ENCODE measurements around the gene HIC2. TPM values are rescaled to one million over a fixed set of nuclear protein-coding genes. Genes with fewer than 3 reads are reported as not detected.
"Not testable (repeated sequence)": the region's sequence is repeated elsewhere in the genome, so short reads cannot be mapped to it uniquely, and the experiment has no call there.

Gene HIC2
- total RNA-seq, 1 donor from 2014 or later = 4.4 TPM

DNA sequence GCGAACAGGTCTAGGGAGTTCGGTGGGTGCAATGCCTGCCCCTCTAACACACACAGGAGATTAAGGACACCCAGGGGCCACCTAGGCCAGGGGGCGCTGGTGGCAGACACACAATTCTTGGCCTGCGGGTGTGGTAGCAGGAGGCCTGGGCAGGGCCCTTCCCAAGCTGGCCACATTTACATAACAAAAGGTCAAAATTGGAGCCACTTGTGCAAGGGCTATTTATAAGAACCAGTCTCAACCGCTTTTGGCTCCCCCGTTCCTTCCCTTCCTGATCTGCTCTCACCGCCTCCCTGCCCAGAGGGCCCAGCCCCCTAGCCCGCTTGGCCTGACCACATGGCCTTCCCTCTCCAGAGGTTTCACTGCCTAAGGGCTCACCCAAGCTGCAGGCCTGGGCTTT lies 75.1 kb downstream of the HIC2 start:
- DNase-seq = not testable (repeated sequence)

GRCh38 chr22:21493789-21494782 lies 76.9 kb downstream of the HIC2 start:
- DNase-seq = not testable (repeated sequence)

GRCh38 chr22:21497984-21498383 lies 80.8 kb downstream of the HIC2 start:
- DNase-seq = not testable (repeated sequence)

DNA sequence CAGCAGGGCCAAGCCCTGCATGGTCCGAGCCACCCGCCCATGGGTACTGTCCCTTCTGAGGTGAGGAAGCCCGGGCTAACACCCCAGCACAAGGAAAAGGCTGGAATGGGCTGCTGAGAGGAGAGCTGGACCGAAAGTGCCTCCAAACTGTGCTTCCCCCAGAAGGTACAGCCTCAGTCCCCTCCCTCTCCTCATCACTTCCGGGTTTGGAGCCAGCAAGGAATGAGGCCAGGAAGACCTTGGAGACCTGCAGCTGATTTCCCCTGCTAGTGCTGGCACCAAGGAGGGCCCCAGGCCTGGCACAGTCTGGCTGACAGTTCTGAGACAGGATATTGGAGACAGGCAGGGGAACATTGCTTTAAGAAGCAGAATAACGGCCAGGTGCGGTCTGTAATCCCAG lies 81.3 kb downstream of the HIC2 start:
- not testable (repeated sequence) for DNase-seq

DNA sequence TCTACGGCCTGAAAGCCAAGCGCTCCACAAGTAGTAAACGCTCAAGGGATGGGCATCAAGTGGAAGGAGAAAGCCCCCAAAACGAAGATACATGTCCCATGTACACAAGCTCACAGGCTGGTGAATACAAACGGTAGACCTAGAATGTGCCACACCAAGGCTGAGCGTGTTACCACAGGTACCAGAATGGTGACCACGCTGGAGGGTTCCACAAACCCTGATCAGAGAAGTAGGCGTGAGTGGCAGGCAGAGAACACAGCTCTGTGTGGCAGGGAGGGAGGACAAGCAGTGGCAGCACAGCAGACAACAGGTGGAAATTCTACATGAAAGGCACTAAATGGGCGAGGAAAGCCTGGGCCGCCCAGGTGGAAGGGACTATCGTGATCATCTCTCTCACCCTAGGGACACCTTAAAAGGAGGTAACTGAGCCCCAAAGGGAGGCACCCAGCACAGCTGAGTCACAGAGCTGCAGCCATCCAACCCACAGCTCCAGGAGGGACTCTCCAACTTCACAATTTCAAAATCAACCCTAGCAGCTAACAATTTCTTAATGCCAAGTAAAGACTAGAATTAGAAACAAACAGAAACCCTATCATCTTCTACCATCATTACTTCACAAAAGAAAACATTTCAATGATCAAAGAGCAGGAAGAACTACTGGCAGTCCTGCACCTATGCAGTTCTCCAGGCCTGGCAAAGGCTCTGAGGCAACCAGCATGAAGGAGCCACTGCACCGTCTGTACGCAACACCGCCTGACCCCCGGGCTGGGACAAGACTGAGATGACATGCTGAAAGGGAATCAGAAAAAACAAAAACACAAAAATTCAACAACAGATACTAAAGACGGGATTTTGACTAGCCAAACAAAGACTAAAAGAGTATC lies 82.7 kb downstream of the HIC2 start:
- DNase-seq = not testable (repeated sequence)

Other genes starting within 250 kb of the HIC2 start
- gene RIMBP3B, start 33.6 kb upstream of the HIC2 start, total RNA-seq = 0.09 and 0.34 TPM in 2 replicates
- 0.60 and 0.68 TPM in 2 replicates for gene TMEM191C, start 50.0 kb downstream of the HIC2 start, total RNA-seq
- 0.09 and 0.17 TPM in 2 replicates for gene RIMBP3C, start 134.1 kb downstream of the HIC2 start, total RNA-seq
- gene UBE2L3, start 150.3 kb downstream of the HIC2 start, total RNA-seq = 33.5 and 50.3 TPM in 2 replicates
- 21.3 and 25.0 TPM in 2 replicates for gene YDJC, start 212.7 kb downstream of the HIC2 start, total RNA-seq
- 0.17 and 0.28 TPM in 2 replicates for gene CCDC116, start 215.4 kb downstream of the HIC2 start, total RNA-seq
- gene SDF2L1, start 224.9 kb downstream of the HIC2 start, total RNA-seq = 31.1 and 35.3 TPM in 2 replicates
- 16.7 and 28.9 TPM in 2 replicates for gene PPIL2, start 248.6 kb downstream of the HIC2 start, total RNA-seq

All from dermis blood vessel endothelial cell (primary cell).